WTC11 (cell line): ENCODE results near the gene BCAR3. TPM values are rescaled to one million over a fixed set of nuclear protein-coding genes. Genes with fewer than 3 reads are reported as not detected.

Experiments used
- ATAC-seq: fragments of 200-7000 bp; cut with Tn5 transposase; 2 replicates; pipeline ENCODE4 v1.10.0; 2021; ENCODE audit warnings: mild to moderate bottlenecking, moderate library complexity
- CTCF ChIA-PET: fragments of 300-600 bp; sonication (Branson Sonifier 250); formaldehyde crosslinking; loops from one replicate; lab custom pipeline; 2021; ENCODE audit warnings: antibody characterized with exemption; lab: Charles Lee
- POLR2A ChIA-PET: fragments of 350-600 bp; sonication (Branson Sonifier 250); formaldehyde crosslinking; loops from one replicate; lab custom pipeline; 2021; ENCODE audit warnings: antibody characterized with exemption; lab: Charles Lee
- DNase-seq: peaks from one replicate; pipeline ENCODE4 v3.0.0; 2021; ENCODE audit warnings: low spot score
- H3K27ac Mint-ChIP-seq: 2 replicates; pipeline ENCODE4 v1.8.0; 2021; ENCODE audit warnings: mixed read lengths
- H3K27me3 Mint-ChIP-seq: 2 replicates; pipeline ENCODE4 v1.8.0; 2021; ENCODE audit warnings: low read depth, mild to moderate bottlenecking, moderate library complexity, mixed read lengths
- H3K36me3 Mint-ChIP-seq: 2 replicates; pipeline ENCODE4 v1.8.0; 2021; ENCODE audit warnings: mixed read lengths
- H3K4me1 Mint-ChIP-seq: 2 replicates; pipeline ENCODE4 v1.8.0; 2022; ENCODE audit warnings: mixed read lengths
- H3K4me3 Mint-ChIP-seq: 2 replicates; pipeline ENCODE4 v1.8.0; 2021; ENCODE audit warnings: mild to moderate bottlenecking, moderate library complexity, mixed read lengths
- H3K9me3 Mint-ChIP-seq: 2 replicates; pipeline ENCODE4 v1.8.0; 2021; ENCODE audit warnings: mixed read lengths
- AR ChIP-seq: fragments of 250-450 bp; sonication (Bioruptor Pico); IDR thresholded peaks from 2 replicates; pipeline ENCODE4 v1.9.0; 2021; ENCODE audit warnings: mild to moderate bottlenecking
- CBFB ChIP-seq: sonication (generic); formaldehyde crosslinking; IDR thresholded peaks from 2 replicates; pipeline ENCODE4 v1.8.1; 2022; ENCODE audit warnings: mild to moderate bottlenecking, low read depth, missing genetic modification reagents
- CREB1 ChIP-seq: sonication (generic); formaldehyde crosslinking; IDR thresholded peaks from 2 replicates; pipeline ENCODE4 v1.8.0; 2023; ENCODE audit warnings: mild to moderate bottlenecking, missing genetic modification reagents
- CTCF ChIP-seq: fragments of 200-600 bp; IDR thresholded peaks from 2 replicates; pipeline ENCODE4 v1.8.0; 2022; ENCODE audit warnings: antibody characterized with exemption
- GTF2I ChIP-seq: fragments of 250-450 bp; sonication (Bioruptor Pico); conservative IDR thresholded peaks from 2 replicates; pipeline ENCODE4 v1.4.0; 2021; ENCODE audit warnings: mild to moderate bottlenecking
- HMGXB4 ChIP-seq: sonication (generic); formaldehyde crosslinking; IDR thresholded peaks from 2 replicates; pipeline ENCODE4 v1.8.1; 2023; ENCODE audit warnings: mild to moderate bottlenecking, moderate library complexity, missing genetic modification reagents
- NFYB ChIP-seq: sonication (generic); formaldehyde crosslinking; conservative IDR thresholded peaks from 2 replicates; pipeline ENCODE4 v1.8.0; 2022; ENCODE audit warnings: low read depth, missing genetic modification reagents
- OVOL2 ChIP-seq: fragments of 250-450 bp; sonication (Bioruptor Pico); IDR thresholded peaks from 2 replicates; pipeline ENCODE4 v1.9.0; 2021; ENCODE audit warnings: mild to moderate bottlenecking, borderline replicate concordance
- RORB ChIP-seq: fragments of 250-450 bp; sonication (Bioruptor Pico); IDR thresholded peaks from 2 replicates; pipeline ENCODE4 v1.9.0; 2021; ENCODE audit warnings: mild to moderate bottlenecking
- STAT6 ChIP-seq: sonication (generic); formaldehyde crosslinking; conservative IDR thresholded peaks from 2 replicates; pipeline ENCODE4 v1.8.1; 2023; ENCODE audit warnings: mild to moderate bottlenecking, low read depth, missing genetic modification reagents, moderate library complexity
- TEAD1 ChIP-seq: sonication (generic); formaldehyde crosslinking; IDR thresholded peaks from 2 replicates; pipeline ENCODE4 v1.8.0; 2022; ENCODE audit warnings: mild to moderate bottlenecking, missing genetic modification reagents
- TP53 ChIP-seq: sonication (generic); formaldehyde crosslinking; IDR thresholded peaks from 2 replicates; pipeline ENCODE4 v1.8.1; 2023; ENCODE audit warnings: mild to moderate bottlenecking, missing genetic modification reagents
- ZNF396 ChIP-seq: fragments of 250-450 bp; sonication (Bioruptor Pico); IDR thresholded peaks from 2 replicates; pipeline ENCODE4 v1.8.0; 2021; ENCODE audit warnings: mild to moderate bottlenecking, moderate library complexity, borderline replicate concordance
- ZNF423 ChIP-seq: fragments of 250-450 bp; sonication (Bioruptor Pico); IDR thresholded peaks from 2 replicates; pipeline ENCODE4 v2.1.2; 2022; ENCODE audit warnings: mild to moderate bottlenecking, moderate library complexity
- ZNF532 ChIP-seq: fragments of 250-450 bp; sonication (Bioruptor Pico); IDR thresholded peaks from 2 replicates; pipeline ENCODE4 v1.9.0; 2021; ENCODE audit warnings: mild to moderate bottlenecking, borderline replicate concordance
- total RNA-seq: library from RNA; stranded (reverse); gene quantifications from 3 replicates; pipeline ENCODE4 v1.2.3, GENCODE V29; 2021
- TF ChIP-seq, protein P1 (sequence below): sonication (generic); formaldehyde crosslinking; IDR thresholded peaks from 2 replicates; pipeline ENCODE4 v1.8.0; 2022; ENCODE audit warnings: missing genetic modification reagents
- TF ChIP-seq, protein P2 (sequence below): sonication (generic); formaldehyde crosslinking; IDR thresholded peaks from 2 replicates; pipeline ENCODE4 v1.8.1; 2023; ENCODE audit warnings: mild to moderate bottlenecking, missing genetic modification reagents

Gene BCAR3
- total RNA-seq, 1 experiment from 2014 or later, result 14.8 TPM

DNA sequence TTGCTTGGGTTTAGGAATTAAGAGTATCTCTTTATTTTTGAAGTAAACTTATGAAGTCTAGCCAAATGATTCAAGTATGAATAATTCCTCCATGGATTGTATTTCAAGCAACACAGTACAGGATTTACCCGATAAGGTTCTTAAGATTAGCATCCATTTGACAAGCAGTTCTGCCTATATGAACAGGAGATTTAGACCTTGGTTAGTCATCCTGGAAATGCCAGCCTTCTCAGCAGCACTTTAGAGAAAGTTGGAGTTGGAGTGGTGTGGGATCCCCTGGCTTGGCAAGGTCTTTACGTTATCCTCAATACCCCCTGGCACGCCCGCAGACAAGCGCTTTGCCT, 1.6 kb downstream of the BCAR3 start:
- ChIA-PET CTCF (interaction anchor here (0.6 to 3.2 kb wide), 7 partner anchors 12 to 133 kb away, joined by 3 to 26 read pairs (median 4); no protein-coding TSS in a partner anchor), POLR2A (interaction anchor here (0.5 kb wide), 1 partner anchor 162 kb away, joined by 3 read pairs; no protein-coding TSS in a partner anchor)
- no peak for DNase-seq
- Mint-ChIP-seq H3K27me3 (peaks cover 32% of the 10 kb centered on the region), H3K4me3 (peak overlapping the region; percentile 94), H3K9me3 (no peaks in the 10 kb centered on the region), H3K36me3 (no peaks in the 10 kb centered on the region), H3K27ac (no peak overlapping the region), H3K4me1 (peaks cover 41% of the 10 kb centered on the region)
- ATAC-seq, result no peak
- TF ChIP-seq GTF2I (CRISPR knock-in tag) (no peak), ZNF532 (no peak), ZNF396 (CRISPR knock-in tag) (no peak), RORB (CRISPR knock-in tag) (no peak), STAT6 (CRISPR knock-in tag) (no peak), TP53 (no peak), TEAD1 (CRISPR knock-in tag) (no peak), CTCF (no peak), OVOL2 (CRISPR knock-in tag) (no peak), NFYB (CRISPR knock-in tag) (no peak), ZNF423 (CRISPR knock-in tag) (no peak), CREB1 (CRISPR knock-in tag) (no peak), HMGXB4 (CRISPR knock-in tag) (no peak), CBFB (CRISPR knock-in tag) (no peak), AR (CRISPR knock-in tag) (no peak)
- TF ChIP-seq, protein P1, sequence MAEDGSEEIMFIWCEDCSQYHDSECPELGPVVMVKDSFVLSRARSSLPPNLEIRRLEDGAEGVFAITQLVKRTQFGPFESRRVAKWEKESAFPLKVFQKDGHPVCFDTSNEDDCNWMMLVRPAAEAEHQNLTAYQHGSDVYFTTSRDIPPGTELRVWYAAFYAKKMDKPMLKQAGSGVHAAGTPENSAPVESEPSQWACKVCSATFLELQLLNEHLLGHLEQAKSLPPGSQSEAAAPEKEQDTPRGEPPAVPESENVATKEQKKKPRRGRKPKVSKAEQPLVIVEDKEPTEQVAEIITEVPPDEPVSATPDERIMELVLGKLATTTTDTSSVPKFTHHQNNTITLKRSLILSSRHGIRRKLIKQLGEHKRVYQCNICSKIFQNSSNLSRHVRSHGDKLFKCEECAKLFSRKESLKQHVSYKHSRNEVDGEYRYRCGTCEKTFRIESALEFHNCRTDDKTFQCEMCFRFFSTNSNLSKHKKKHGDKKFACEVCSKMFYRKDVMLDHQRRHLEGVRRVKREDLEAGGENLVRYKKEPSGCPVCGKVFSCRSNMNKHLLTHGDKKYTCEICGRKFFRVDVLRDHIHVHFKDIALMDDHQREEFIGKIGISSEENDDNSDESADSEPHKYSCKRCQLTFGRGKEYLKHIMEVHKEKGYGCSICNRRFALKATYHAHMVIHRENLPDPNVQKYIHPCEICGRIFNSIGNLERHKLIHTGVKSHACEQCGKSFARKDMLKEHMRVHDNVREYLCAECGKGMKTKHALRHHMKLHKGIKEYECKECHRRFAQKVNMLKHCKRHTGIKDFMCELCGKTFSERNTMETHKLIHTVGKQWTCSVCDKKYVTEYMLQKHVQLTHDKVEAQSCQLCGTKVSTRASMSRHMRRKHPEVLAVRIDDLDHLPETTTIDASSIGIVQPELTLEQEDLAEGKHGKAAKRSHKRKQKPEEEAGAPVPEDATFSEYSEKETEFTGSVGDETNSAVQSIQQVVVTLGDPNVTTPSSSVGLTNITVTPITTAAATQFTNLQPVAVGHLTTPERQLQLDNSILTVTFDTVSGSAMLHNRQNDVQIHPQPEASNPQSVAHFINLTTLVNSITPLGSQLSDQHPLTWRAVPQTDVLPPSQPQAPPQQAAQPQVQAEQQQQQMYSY (CRISPR knock-in tag), result no peak
- TF ChIP-seq, protein P2, sequence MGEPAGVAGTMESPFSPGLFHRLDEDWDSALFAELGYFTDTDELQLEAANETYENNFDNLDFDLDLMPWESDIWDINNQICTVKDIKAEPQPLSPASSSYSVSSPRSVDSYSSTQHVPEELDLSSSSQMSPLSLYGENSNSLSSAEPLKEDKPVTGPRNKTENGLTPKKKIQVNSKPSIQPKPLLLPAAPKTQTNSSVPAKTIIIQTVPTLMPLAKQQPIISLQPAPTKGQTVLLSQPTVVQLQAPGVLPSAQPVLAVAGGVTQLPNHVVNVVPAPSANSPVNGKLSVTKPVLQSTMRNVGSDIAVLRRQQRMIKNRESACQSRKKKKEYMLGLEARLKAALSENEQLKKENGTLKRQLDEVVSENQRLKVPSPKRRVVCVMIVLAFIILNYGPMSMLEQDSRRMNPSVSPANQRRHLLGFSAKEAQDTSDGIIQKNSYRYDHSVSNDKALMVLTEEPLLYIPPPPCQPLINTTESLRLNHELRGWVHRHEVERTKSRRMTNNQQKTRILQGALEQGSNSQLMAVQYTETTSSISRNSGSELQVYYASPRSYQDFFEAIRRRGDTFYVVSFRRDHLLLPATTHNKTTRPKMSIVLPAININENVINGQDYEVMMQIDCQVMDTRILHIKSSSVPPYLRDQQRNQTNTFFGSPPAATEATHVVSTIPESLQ (CRISPR knock-in tag), result no peak
